Measurements from ENCODE around the gene IRF3. TPM values are rescaled to one million over a fixed set of nuclear protein-coding genes. Genes with fewer than 3 reads are reported as not detected.
"Not testable (repeated sequence)": the region's sequence is repeated elsewhere in the genome, so short reads cannot be mapped to it uniquely, and the experiment has no call there.

Gene IRF3
- total and polyA plus RNA-seq, 7 donors = 28.2 to 125 (median 50.9) TPM

DNA sequence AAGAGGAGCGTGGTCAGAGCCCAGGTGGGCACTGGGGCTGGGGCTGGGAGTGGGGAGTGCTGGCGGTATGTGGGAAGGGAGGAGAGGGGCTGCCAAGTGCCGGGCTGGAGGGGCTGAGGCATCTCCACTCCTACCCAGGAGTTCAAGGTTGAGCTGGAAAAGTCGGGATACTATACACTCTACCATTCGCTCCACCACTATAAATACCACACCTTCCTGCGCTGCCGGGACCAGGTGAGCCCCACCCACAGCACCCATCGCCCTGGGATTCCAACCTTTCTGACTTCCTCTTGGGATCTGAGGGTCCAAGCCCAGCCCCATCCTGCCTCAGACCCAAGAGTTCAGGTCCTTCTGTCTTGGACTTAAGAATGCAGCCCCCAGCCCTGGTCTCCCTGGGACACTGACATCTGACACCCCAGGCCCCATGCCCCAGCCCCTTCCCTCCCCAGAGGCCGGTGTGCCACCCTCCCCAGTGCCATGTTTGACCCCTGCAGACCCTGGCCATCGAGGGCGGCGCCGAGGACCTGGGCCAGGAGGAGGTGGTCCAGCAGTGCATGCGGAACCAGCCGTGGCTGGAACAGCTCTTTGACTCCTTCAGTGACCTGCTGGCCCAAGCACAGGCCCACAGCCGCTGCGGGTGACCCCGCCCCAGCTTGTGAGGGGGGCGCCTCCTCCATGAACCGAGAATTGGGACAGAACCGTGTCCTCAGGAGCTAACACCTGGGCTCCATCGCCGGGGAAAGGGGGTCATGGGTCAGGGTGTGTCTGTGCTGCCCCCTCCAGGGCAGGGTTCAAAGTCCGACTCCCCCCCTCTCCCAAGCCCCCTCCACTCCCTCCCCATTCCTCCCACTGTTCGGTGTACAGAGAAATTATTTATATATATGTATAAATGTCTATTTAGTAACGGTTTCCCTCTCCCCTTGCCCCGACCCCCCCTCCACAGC is 40.4 kb downstream of the IRF3 start:
- H3K9me3 ChIP-seq = no peaks in the 10 kb centered on the region
- H3K4me3 ChIP-seq = no peak overlapping the region
- TF ChIP-seq EP300 (IDR thresholded peaks at IDR 0.05) (no peak), POLR2A (IDR thresholded peaks at IDR 0.05) (no peak), POLR2AphosphoS5 (IDR thresholded peaks at IDR 0.05) (no peak)
- TF ChIP-seq, protein P1, sequence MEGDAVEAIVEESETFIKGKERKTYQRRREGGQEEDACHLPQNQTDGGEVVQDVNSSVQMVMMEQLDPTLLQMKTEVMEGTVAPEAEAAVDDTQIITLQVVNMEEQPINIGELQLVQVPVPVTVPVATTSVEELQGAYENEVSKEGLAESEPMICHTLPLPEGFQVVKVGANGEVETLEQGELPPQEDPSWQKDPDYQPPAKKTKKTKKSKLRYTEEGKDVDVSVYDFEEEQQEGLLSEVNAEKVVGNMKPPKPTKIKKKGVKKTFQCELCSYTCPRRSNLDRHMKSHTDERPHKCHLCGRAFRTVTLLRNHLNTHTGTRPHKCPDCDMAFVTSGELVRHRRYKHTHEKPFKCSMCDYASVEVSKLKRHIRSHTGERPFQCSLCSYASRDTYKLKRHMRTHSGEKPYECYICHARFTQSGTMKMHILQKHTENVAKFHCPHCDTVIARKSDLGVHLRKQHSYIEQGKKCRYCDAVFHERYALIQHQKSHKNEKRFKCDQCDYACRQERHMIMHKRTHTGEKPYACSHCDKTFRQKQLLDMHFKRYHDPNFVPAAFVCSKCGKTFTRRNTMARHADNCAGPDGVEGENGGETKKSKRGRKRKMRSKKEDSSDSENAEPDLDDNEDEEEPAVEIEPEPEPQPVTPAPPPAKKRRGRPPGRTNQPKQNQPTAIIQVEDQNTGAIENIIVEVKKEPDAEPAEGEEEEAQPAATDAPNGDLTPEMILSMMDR (IDR thresholded peaks at IDR 0.05) = no peak
- 65 to 86% methylated on average over 27 of the region's 27 CpGs for WGBS, 2 donors
- intact Hi-C loops (cut with DNase I) = no loop called here
- H3K27ac ChIP-seq = no peak overlapping the region
- peaks cover 0 to 4% (median 1%) of the 10 kb centered on the region in 4 donors for H3K4me1 ChIP-seq
- peaks cover 12 to 43% (median 31%) of the 10 kb centered on the region in 4 donors for H3K36me3 ChIP-seq
- H3K27me3 ChIP-seq = no peaks in the 10 kb centered on the region
- DNase-seq = no peak

GRCh38 chr19:49617860-49618259 is 47.8 kb downstream of the IRF3 start:
- H3K9me3 ChIP-seq; H3K27me3 ChIP-seq; H3K27ac ChIP-seq; H3K4me1 ChIP-seq; H3K4me3 ChIP-seq; intact Hi-C loops (cut with DNase I); DNase-seq: not testable (repeated sequence)
- peaks cover 20 to 69% (median 51%) of the 10 kb centered on the region in 4 donors for H3K36me3 ChIP-seq
- 91 to 95% methylated on average over 13 of the region's 13 CpGs for WGBS, 2 donors

DNA sequence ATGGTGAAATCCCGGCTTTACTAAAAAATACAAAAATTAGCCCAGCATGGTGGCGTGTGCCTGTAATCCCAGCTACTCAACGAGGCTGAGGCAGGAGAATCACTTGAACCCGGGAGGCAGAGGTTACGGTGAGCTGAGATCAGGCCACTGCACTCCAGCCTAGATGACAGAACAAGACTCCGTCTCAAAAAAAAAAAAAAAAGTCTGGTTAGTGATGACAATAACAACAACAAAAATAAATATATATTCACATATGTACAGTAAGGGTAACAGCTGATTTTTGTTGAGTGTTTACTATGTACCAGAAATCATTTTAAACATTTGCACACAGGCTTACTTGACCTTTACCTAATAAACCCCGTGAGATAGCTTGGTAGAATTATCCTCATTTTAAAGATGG is 48.7 kb downstream of the IRF3 start:
- intact Hi-C loops (cut with DNase I) = no loop called here
- no peak for TF ChIP-seq POLR2A (IDR thresholded peaks at IDR 0.05)
- TF ChIP-seq EP300 (IDR thresholded peaks at IDR 0.05) = no peak
- no peak for TF ChIP-seq POLR2AphosphoS5 (IDR thresholded peaks at IDR 0.05)
- TF ChIP-seq, protein P1 (IDR thresholded peaks at IDR 0.05) = no peak
- DNase-seq = no peak
- Histone ChIP-seq H3K36me3 (peaks cover 20 to 74% (median 49%) of the 10 kb centered on the region in 4 donors), H3K9me3 (no peaks in the 10 kb centered on the region), H3K4me1 (peaks cover 0 to 11% (median 6%) of the 10 kb centered on the region in 4 donors), H3K4me3 (no peak overlapping the region), H3K27ac (no peak overlapping the region), H3K27me3 (no peaks in the 10 kb centered on the region)
- WGBS, 2 donors = 91 to 92% methylated on average over 7 of the region's 7 CpGs

DNA sequence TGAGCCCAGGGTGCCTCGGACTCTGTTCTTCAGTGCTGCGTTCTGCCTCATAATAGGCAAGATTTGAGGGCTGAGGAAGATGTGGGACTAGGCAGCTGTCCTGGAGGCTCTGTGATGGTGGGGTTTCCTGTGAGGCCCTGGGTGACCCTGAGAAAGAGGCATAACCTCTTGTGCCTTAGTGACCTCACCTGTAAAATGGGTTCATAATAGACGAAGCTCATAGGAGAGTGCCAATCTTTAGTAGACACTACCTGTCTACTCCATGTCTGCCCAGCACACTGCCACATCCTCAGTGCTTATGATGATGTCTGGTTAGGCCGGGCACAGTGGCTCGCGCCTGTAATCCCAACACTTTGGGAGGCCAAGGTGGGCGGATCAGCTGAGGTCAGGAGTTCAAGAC is 49.1 kb downstream of the IRF3 start:
- TF ChIP-seq, protein P1 (IDR thresholded peaks at IDR 0.05) = no peak
- TF ChIP-seq EP300 (IDR thresholded peaks at IDR 0.05) = no peak
- no peak for TF ChIP-seq POLR2AphosphoS5 (IDR thresholded peaks at IDR 0.05)
- TF ChIP-seq POLR2A (IDR thresholded peaks at IDR 0.05) = no peak
- Histone ChIP-seq H3K27me3 (no peaks in the 10 kb centered on the region), H3K36me3 (peaks cover 17 to 71% (median 45%) of the 10 kb centered on the region in 4 donors), H3K9me3 (no peaks in the 10 kb centered on the region), H3K27ac (no peak overlapping the region), H3K4me3 (no peak overlapping the region), H3K4me1 (peaks cover 0 to 11% (median 6%) of the 10 kb centered on the region in 4 donors)
- 97 to 98% methylated on average over 7 of the region's 7 CpGs for WGBS, 2 donors
- intact Hi-C loops (cut with DNase I) = no loop called here
- DNase-seq = no peak

DNA sequence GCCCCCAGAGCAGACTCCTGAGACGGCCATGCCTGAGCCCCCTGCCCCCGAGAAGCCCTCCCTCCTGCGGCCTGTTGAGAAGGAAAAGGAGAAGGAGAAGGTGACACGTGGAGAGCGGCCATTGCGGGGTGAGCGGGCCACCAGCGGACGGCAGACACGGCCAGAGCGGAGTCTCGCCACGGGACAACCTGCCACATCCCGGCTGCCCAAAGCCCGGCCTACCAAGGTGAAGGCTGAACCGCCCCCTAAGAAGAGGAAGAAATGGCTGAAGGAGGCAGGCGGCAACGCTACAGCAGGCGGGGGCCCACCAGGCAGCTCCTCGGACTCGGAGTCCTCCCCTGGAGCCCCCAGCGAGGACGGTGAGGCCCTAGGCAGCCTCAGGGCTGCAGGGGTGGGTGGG is 49.8 kb downstream of the IRF3 start:
- 96 to 98% methylated on average over 23 of the region's 23 CpGs for WGBS, 2 donors
- intact Hi-C loops (cut with DNase I) = no loop called here
- Histone ChIP-seq H3K36me3 (peaks cover 13 to 71% (median 46%) of the 10 kb centered on the region in 4 donors), H3K4me1 (peaks cover 0 to 11% (median 6%) of the 10 kb centered on the region in 4 donors), H3K9me3 (no peaks in the 10 kb centered on the region), H3K4me3 (no peak overlapping the region), H3K27me3 (no peaks in the 10 kb centered on the region), H3K27ac (no peak overlapping the region)
- TF ChIP-seq POLR2AphosphoS5 (IDR thresholded peaks at IDR 0.05) (no peak), POLR2A (IDR thresholded peaks at IDR 0.05) (no peak), EP300 (IDR thresholded peaks at IDR 0.05) (no peak)
- TF ChIP-seq, protein P1 (IDR thresholded peaks at IDR 0.05) = no peak
- DNase-seq = no peak

All from sigmoid colon (tissue), 7 donors.